GM23248 (cell line): ENCODE results near the gene ZNF783.

Source experiments
- EZH2 ChIP-seq: fragments of 200-600 bp; sonication (generic); IDR thresholded peaks from 2 replicates; pipeline ENCODE4 v1.6.1; 2018; ENCODE audit warnings: antibody characterized with exemption, mild to moderate bottlenecking; ENCODE audit not compliant: insufficient read depth, poor library complexity, severe bottlenecking
- EZH2phosphoT487 ChIP-seq: fragments of 200-600 bp; sonication (generic); IDR thresholded peaks from 2 replicates; pipeline ENCODE4 v1.6.1; 2018; ENCODE audit warnings: antibody characterized with exemption, moderate library complexity, mild to moderate bottlenecking, low read depth; ENCODE audit not compliant: insufficient read depth

- no peak for TF ChIP-seq EZH2
- no peak for TF ChIP-seq EZH2phosphoT487
Observed at GRCh38 chr7:149313981-149314380, 52.0 kb downstream of the ZNF783 start.
